B cell (primary cell): ENCODE measurements around the gene KLK7. TPM values are rescaled to one million over a fixed set of nuclear protein-coding genes. Genes with fewer than 3 reads are reported as not detected.

Source experiments
- ATAC-seq: fragments of 200-7000 bp; cut with Tn5 transposase; one replicate; pipeline ENCODE4 v1.10.0; 2021; ENCODE audit warnings: low read depth, mild to moderate bottlenecking, moderate number of reproducible peaks, moderate library complexity
- CTCF ChIA-PET: fragments of 350-600 bp; sonication (Branson Sonifier 250); formaldehyde crosslinking; loops from one replicate; lab custom pipeline; 2021; ENCODE audit warnings: antibody characterized with exemption, inconsistent platforms; lab: Charles Lee
- POLR2A ChIA-PET: fragments of 350-600 bp; sonication (Branson Sonifier 250); formaldehyde crosslinking; loops from one replicate; lab custom pipeline; 2021; ENCODE audit warnings: antibody characterized with exemption; lab: Charles Lee
- DNase-seq: peaks from one replicate; pipeline ENCODE4 v3.0.0; 2013
- H2AFZ ChIP-seq: 2 replicates; pipeline ENCODE4 v1.6.1; 2012; ENCODE audit warnings: mild to moderate bottlenecking, low read depth, low read length; ENCODE audit not compliant: insufficient read depth, poor library complexity, severe bottlenecking
- H3K27ac ChIP-seq, 2 donors: 1 replicate in 1 of 2; 2 replicates in 1 of 2; pipeline ENCODE4 v1.5.1; 2012 to 2013; ENCODE audit warnings: low read length in 2 of 2, mild to moderate bottlenecking in 2 of 2, moderate library complexity in 1 of 2
- H3K27me3 ChIP-seq, 4 experiments: fragments of 200-600 bp in 1 of 4; sonication (generic) in 1 of 4; replicated peaks in 1 of 4; 1 replicate in 2 of 4; 2 replicates in 2 of 4; pipeline versions ENCODE4 v1.6.1 to v1.7.0; 2013 to 2016; ENCODE audit warnings: low read length in 3 of 4, mild to moderate bottlenecking in 2 of 4, mixed read lengths in 1 of 4, moderate library complexity in 1 of 4; ENCODE audit not compliant: insufficient read depth in 4 of 4, control insufficient read depth in 3 of 4; ENCODE audit errors: control extremely low read depth in 1 of 4
- H3K36me3 ChIP-seq, 2 experiments: replicated peaks in 1 of 2; 1 replicate in 1 of 2; 2 replicates in 1 of 2; pipeline versions ENCODE4 v1.6.1 to v1.7.1; 2013; ENCODE audit warnings: low read length in 1 of 2; ENCODE audit not compliant: insufficient read depth in 2 of 2, control insufficient read depth in 1 of 2; ENCODE audit errors: control extremely low read depth in 1 of 2, extremely low read depth in 1 of 2
- H3K4me1 ChIP-seq, 2 donors: fragments of 200-600 bp in 1 of 2; sonication (generic) in 1 of 2; 1 replicate in 1 of 2; 2 replicates in 1 of 2; pipeline versions ENCODE4 v1.5.1 to v1.6.1; 2013 to 2017; ENCODE audit warnings: low read length in 2 of 2; ENCODE audit not compliant: control insufficient read depth in 2 of 2, insufficient read depth in 2 of 2
- H3K4me2 ChIP-seq: replicated peaks from 2 replicates; pipeline ENCODE3; 2012; ENCODE audit warnings: mild to moderate bottlenecking, low read depth, low read length; ENCODE audit not compliant: poor library complexity, severe bottlenecking
- H3K4me3 ChIP-seq, 5 experiments: fragments of 200-600 bp in 1 of 5; sonication (generic) in 1 of 5; 1 replicate in 3 of 5; 2 replicates in 2 of 5; pipeline versions ENCODE4 v1.5.1 to v1.7.0; 2011 to 2016; ENCODE audit warnings: low read length in 4 of 5, mild to moderate bottlenecking in 4 of 5, low read depth in 2 of 5, control low read depth in 1 of 5, moderate library complexity in 1 of 5; ENCODE audit not compliant: insufficient read depth in 1 of 5; ENCODE audit errors: control extremely low read depth in 1 of 5, extremely low read depth in 1 of 5
- H3K79me2 ChIP-seq: fragments of 200-600 bp; sonication (generic); one replicate; pipeline ENCODE4 v1.6.0; 2016; ENCODE audit warnings: low read length; ENCODE audit not compliant: control insufficient read depth, insufficient read depth
- H3K9ac ChIP-seq: fragments of 200-600 bp; sonication (generic); 2 replicates; pipeline ENCODE4 v1.6.1; 2017; ENCODE audit warnings: mild to moderate bottlenecking, low read length, moderate library complexity
- H3K9me3 ChIP-seq, 3 donors: one replicate each; pipeline versions ENCODE4 v1.6.1 to v1.7.1; 2013; ENCODE audit warnings: low read length in 2 of 3; ENCODE audit not compliant: control insufficient read depth in 2 of 3, insufficient read depth in 1 of 3; ENCODE audit errors: control extremely low read depth in 1 of 3
- H4K20me1 ChIP-seq: 2 replicates; pipeline ENCODE4 v1.6.0; 2012; ENCODE audit warnings: mild to moderate bottlenecking, low read length; ENCODE audit not compliant: insufficient read depth, control insufficient read depth, poor library complexity, severe bottlenecking
- H3K27ac Mint-ChIP-seq: one replicate; pipeline ENCODE4 v1.8.0; 2021; ENCODE audit warnings: mixed read lengths
- H3K27me3 Mint-ChIP-seq: one replicate; pipeline ENCODE4 v1.8.0; 2021; ENCODE audit warnings: mixed read lengths
- H3K4me1 Mint-ChIP-seq: one replicate; pipeline ENCODE4 v1.8.0; 2021; ENCODE audit warnings: mixed read lengths
- H3K4me3 Mint-ChIP-seq: one replicate; pipeline ENCODE4 v1.8.0; 2021; ENCODE audit warnings: mixed read lengths
- H3K9me3 Mint-ChIP-seq: one replicate; pipeline ENCODE4 v1.8.0; 2022; ENCODE audit warnings: mixed read lengths; ENCODE audit not compliant: insufficient read depth
- CTCF ChIP-seq: fragments of 200-600 bp; IDR thresholded peaks from one replicate; pipeline ENCODE4 v1.8.0; 2022; ENCODE audit warnings: antibody characterized with exemption, mild to moderate bottlenecking
- EZH2 ChIP-seq: IDR thresholded peaks from 2 replicates; pipeline ENCODE4 v1.6.1; 2012; ENCODE audit warnings: borderline replicate concordance, low read depth, mild to moderate bottlenecking, moderate library complexity, low read length; ENCODE audit not compliant: insufficient read depth, poor library complexity, severe bottlenecking
- WGBS: methylation state at CpG from one replicate; pipeline ENCODE4 v1.1.5; 2013; ENCODE audit warnings: missing lambda C conversion rate; ENCODE audit not compliant: insufficient coverage; 5-methylcytosine and 5-hydroxymethylcytosine counted together
- intact Hi-C: fragments of 100-400 bp; cut with micrococcal nuclease; formaldehyde crosslinking; loops from one replicate; pipeline ENCODE4 v1.10.0; 2022
- polyA plus RNA-seq: library from polyadenylated mRNA; depleted of rRNA; stranded (reverse); fragments of >200 nt; gene quantifications from 2 replicates; pipeline ENCODE4 v1.2.3, GENCODE V29; 2012
- total RNA-seq, 2 donors: library from RNA; stranded (reverse); fragments of 120-200 nt in 1 of 2; gene quantifications; 1 replicate in 1 of 2; 2 replicates in 1 of 2; pipeline versions ENCODE4 v1.2.3 to v1.2.4, GENCODE V29; 2013 to 2022

The KLK7 gene
- total and polyA plus RNA-seq, 2 donors (not counting 1 experiment from before 2014, with no cell fraction given), result not detected

- ChIA-PET CTCF (no interaction called here), POLR2A (no interaction called here)
- peaks cover 0 to 3% (median 0%) of the 10 kb centered on the region in 4 experiments for H3K27me3 ChIP-seq
- H3K4me3 ChIP-seq, result no peak overlapping the region
- H3K4me1 ChIP-seq, result no peaks in the 10 kb centered on the region
- no peaks in the 10 kb centered on the region for H3K4me1 Mint-ChIP-seq
- H3K36me3 ChIP-seq, result no peaks in the 10 kb centered on the region
- no peak overlapping the region for H3K27ac ChIP-seq
- H3K4me2 ChIP-seq, result no peak overlapping the region
- no peaks in the 10 kb centered on the region for H3K79me2 ChIP-seq
- H2AFZ ChIP-seq, result no peak overlapping the region
- DNase-seq (no peak), ATAC-seq (no peak)
- H3K9ac ChIP-seq, result no peak overlapping the region
- H3K27ac Mint-ChIP-seq, result no peak overlapping the region
- intact Hi-C loops, result no loop called here
- H3K27me3 Mint-ChIP-seq, result peaks cover 30% of the 10 kb centered on the region
- peaks cover 3% of the 10 kb centered on the region for H3K9me3 Mint-ChIP-seq
- 96% methylated on average over 5 of the region's 6 CpGs for WGBS
- no peak overlapping the region for H3K4me3 Mint-ChIP-seq
- H3K9me3 ChIP-seq, result peaks cover 0 to 13% (median 0%) of the 10 kb centered on the region in 3 donors
- no peak for TF ChIP-seq EZH2
- no peak for TF ChIP-seq CTCF
- no peaks in the 10 kb centered on the region for H4K20me1 ChIP-seq
These were observed 20.3 kb downstream of the KLK7 start for GRCh38 chr19:50963381-50963780.

- WGBS, result 100% methylated on average over 1 of the region's 1 CpG
- ChIA-PET POLR2A (no interaction called here), CTCF (no interaction called here)
- ATAC-seq (no peak), DNase-seq (no peak)
- H3K9me3 Mint-ChIP-seq, result peaks cover 3% of the 10 kb centered on the region
- no peak for TF ChIP-seq CTCF
- TF ChIP-seq EZH2, result no peak
- Histone ChIP-seq H3K79me2 (no peaks in the 10 kb centered on the region), H3K9me3 (peaks cover 0 to 13% (median 0%) of the 10 kb centered on the region in 3 donors), H3K4me1 (no peaks in the 10 kb centered on the region), H3K36me3 (no peaks in the 10 kb centered on the region), H3K27ac (no peak overlapping the region), H3K9ac (no peak overlapping the region), H3K4me2 (no peak overlapping the region), H3K27me3 (peaks cover 0 to 5% (median 0%) of the 10 kb centered on the region in 4 experiments), H4K20me1 (no peaks in the 10 kb centered on the region), H3K4me3 (no peak overlapping the region), H2AFZ (no peak overlapping the region)
- H3K27ac Mint-ChIP-seq, result no peak overlapping the region
- no peak overlapping the region for H3K4me3 Mint-ChIP-seq
- peaks cover 29% of the 10 kb centered on the region for H3K27me3 Mint-ChIP-seq
- no peaks in the 10 kb centered on the region for H3K4me1 Mint-ChIP-seq
- intact Hi-C loops, result no loop called here
These were observed 21.5 kb downstream of the KLK7 start for GRCh38 chr19:50962245-50962644.
